ENCODE results near the gene C1QA. TPM values are rescaled to one million over a fixed set of nuclear protein-coding genes. Genes with fewer than 3 reads are reported as not detected.

Gene C1QA
- total RNA-seq, 2 donors from 2014 or later, result 38.5 to 72.4 TPM

DNA sequence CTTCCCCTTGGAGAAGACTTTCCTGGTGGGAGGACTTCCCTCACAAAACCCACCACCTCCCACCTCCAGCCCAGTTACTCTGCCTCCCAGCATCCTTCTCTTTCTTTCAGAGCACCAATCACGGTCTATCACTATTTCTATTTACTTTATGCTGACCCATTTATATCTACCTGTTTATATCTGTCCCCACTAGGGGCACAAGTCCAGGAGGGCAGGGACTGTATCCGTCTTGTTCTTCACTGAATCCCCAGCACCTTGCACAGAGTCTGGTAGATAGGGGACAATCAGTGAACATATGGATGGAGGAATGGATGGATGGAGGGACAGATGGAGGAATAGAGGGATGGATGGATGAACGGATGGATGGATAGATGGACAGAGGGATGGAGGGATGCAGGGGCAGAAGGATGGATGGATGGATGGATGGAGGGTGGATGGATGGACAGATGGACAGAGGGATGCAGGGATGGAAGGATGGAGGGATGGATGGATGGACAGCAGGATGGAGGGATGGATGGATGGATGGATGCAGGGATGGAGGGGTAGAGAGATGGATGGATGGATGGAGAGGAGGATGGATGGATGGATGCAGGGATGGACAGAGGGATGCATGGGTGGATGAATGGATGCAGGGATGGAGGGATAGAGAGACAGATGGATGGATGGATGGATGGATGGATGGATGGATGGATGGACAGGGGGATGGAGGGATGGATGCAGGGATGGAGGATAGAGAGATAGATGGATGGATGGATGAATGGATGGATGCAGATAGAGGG, 22.1 kb downstream of the C1QA start:
- Histone ChIP-seq H3K27me3 (no peaks in the 10 kb centered on the region), H3K4me3 (no peak overlapping the region), H3K9me3 (no peaks in the 10 kb centered on the region), H3K27ac (no peak overlapping the region), H3K36me3 (no peaks in the 10 kb centered on the region), H3K9ac (ENCODE audit: low read depth in 2 of 2, low read length in 2 of 2) (no peak overlapping the region), H3K4me1 (no peaks in the 10 kb centered on the region)
- intact Hi-C loops (cut with DNase I), result no loop called here
- TF ChIP-seq, protein P1, sequence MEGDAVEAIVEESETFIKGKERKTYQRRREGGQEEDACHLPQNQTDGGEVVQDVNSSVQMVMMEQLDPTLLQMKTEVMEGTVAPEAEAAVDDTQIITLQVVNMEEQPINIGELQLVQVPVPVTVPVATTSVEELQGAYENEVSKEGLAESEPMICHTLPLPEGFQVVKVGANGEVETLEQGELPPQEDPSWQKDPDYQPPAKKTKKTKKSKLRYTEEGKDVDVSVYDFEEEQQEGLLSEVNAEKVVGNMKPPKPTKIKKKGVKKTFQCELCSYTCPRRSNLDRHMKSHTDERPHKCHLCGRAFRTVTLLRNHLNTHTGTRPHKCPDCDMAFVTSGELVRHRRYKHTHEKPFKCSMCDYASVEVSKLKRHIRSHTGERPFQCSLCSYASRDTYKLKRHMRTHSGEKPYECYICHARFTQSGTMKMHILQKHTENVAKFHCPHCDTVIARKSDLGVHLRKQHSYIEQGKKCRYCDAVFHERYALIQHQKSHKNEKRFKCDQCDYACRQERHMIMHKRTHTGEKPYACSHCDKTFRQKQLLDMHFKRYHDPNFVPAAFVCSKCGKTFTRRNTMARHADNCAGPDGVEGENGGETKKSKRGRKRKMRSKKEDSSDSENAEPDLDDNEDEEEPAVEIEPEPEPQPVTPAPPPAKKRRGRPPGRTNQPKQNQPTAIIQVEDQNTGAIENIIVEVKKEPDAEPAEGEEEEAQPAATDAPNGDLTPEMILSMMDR (IDR thresholded peaks at IDR 0.05), result no peak
- no peak for DNase-seq

DNA sequence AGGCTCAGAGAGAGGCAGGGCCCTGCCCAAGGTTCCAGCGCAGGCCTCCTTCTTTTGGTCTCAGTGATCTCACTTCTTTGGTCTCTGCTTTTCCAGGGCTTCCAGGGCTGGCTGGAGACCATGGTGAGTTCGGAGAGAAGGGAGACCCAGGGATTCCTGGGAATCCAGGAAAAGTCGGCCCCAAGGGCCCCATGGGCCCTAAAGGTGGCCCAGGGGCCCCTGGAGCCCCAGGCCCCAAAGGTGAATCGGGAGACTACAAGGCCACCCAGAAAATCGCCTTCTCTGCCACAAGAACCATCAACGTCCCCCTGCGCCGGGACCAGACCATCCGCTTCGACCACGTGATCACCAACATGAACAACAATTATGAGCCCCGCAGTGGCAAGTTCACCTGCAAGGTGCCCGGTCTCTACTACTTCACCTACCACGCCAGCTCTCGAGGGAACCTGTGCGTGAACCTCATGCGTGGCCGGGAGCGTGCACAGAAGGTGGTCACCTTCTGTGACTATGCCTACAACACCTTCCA, 24.4 kb downstream of the C1QA start:
- no peak overlapping the region for H3K27ac ChIP-seq
- H3K4me3 ChIP-seq, result no peak overlapping the region
- no peaks in the 10 kb centered on the region for H3K9me3 ChIP-seq
- DNase-seq, result no peak
- TF ChIP-seq, protein P1 (IDR thresholded peaks at IDR 0.05), result no peak
- no peak overlapping the region for H3K9ac ChIP-seq (ENCODE audit: low read depth in 2 of 2, low read length in 2 of 2)
- no peaks in the 10 kb centered on the region for H3K4me1 ChIP-seq
- H3K36me3 ChIP-seq, result no peaks in the 10 kb centered on the region
- H3K27me3 ChIP-seq, result no peaks in the 10 kb centered on the region
- intact Hi-C loops (cut with DNase I), result loop anchor here (10.0 kb wide), 1 partner anchor 304 kb away; no protein-coding TSS in a partner anchor

DNA sequence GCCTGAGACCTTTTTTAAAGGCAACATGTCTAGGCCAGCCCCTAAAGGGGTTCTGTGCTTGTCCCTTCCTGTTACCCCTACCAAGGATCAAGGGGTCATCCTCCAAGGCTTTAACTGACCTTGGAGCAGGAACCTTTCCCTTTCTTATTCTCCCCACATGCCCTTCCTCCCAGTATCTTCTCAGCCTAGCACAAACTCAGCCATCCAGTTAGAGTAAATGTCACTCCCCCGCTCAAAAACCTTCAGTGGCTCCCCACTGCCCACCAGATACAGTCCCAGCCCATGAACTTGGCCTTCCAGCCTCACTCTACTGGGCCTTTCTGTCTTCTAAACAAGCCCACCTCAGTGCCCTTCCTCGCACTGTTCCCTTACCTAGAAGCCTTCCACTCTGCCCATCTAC, 25.5 kb downstream of the C1QA start:
- intact Hi-C loops (cut with DNase I), result loop anchor here (10.0 kb wide), 1 partner anchor 303 kb away; no protein-coding TSS in a partner anchor
- no peaks in the 10 kb centered on the region for H3K4me1 ChIP-seq
- H3K36me3 ChIP-seq, result no peaks in the 10 kb centered on the region
- H3K27ac ChIP-seq, result no peak overlapping the region
- H3K27me3 ChIP-seq, result no peaks in the 10 kb centered on the region
- DNase-seq, result no peak
- H3K9me3 ChIP-seq, result no peaks in the 10 kb centered on the region
- H3K4me3 ChIP-seq, result no peak overlapping the region
- no peak overlapping the region for H3K9ac ChIP-seq (ENCODE audit: low read depth in 2 of 2, low read length in 2 of 2)
- TF ChIP-seq, protein P1 (IDR thresholded peaks at IDR 0.05), result no peak

DNA sequence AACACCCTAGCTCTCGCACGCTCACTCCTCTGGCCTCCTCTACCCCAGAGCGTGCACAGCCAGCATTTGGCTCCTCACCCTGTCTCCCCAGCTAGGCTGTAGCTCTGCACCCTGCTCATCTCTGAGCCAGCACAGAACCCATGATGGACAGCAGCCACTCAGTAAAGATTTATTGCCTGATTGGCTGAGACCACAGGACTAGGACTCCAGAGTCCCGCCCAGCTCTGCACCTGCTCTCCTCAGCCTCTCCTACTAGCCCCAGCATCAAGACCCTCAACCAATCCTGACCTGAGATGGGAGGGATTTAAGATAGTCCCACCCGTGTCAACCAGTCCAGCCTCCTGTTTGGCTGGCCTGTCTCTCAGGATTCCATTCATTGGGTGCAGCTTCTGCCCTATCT, 25.9 kb downstream of the C1QA start:
- H3K36me3 ChIP-seq, result no peaks in the 10 kb centered on the region
- intact Hi-C loops (cut with DNase I), result loop anchor here (10.0 kb wide), 1 partner anchor 302 kb away; no protein-coding TSS in a partner anchor
- no peak overlapping the region for H3K4me3 ChIP-seq
- no peaks in the 10 kb centered on the region for H3K27me3 ChIP-seq
- DNase-seq, result no peak
- no peak overlapping the region for H3K9ac ChIP-seq (ENCODE audit: low read depth in 2 of 2, low read length in 2 of 2)
- H3K4me1 ChIP-seq, result no peaks in the 10 kb centered on the region
- H3K9me3 ChIP-seq, result no peaks in the 10 kb centered on the region
- TF ChIP-seq, protein P1 (IDR thresholded peaks at IDR 0.05), result no peak
- H3K27ac ChIP-seq, result no peak overlapping the region

DNA sequence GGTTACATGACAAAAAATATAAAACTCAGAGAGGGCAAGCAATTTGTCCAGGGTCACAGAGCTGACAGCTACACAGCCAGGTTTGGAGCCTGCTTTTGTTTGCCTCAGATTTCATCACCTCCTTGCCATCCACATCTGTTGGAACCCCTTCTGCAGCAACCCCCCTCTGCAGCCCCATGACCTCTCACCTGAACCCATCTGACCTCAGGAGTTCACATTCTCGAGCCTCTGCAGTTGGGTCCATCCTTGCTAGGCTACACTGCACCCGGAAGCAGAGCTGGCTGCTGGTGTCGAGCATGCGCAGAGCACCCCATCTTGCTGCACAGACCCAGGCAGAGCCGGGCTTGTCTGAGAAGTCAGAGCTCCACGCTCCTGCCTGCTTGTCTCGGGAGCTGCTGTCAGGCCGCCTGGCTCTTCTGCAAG, 26.6 kb downstream of the C1QA start:
- no peak for DNase-seq
- Histone ChIP-seq H3K9me3 (no peaks in the 10 kb centered on the region), H3K36me3 (no peaks in the 10 kb centered on the region), H3K27me3 (no peaks in the 10 kb centered on the region), H3K27ac (no peak overlapping the region), H3K4me3 (no peak overlapping the region), H3K4me1 (no peaks in the 10 kb centered on the region), H3K9ac (ENCODE audit: low read depth in 2 of 2, low read length in 2 of 2) (no peak overlapping the region)
- TF ChIP-seq, protein P1 (IDR thresholded peaks at IDR 0.05), result no peak
- intact Hi-C loops (cut with DNase I), result loop anchor here (10.0 kb wide), 1 partner anchor 302 kb away; no protein-coding TSS in a partner anchor
